Testis (tissue), 2 donors: ENCODE results near the gene NFIX.

Experiments used
- POLR2A ChIP-seq: fragments of 450-650 bp; IDR thresholded peaks from one replicate; pipeline ENCODE4 v1.6.1; 2017; ENCODE audit warnings: antibody characterized with exemption, mild to moderate bottlenecking, moderate library complexity
- TF ChIP-seq, protein P1 (sequence below), 3 experiments: fragments of 450-650 bp in 2 of 3; fragments of 200-600 bp in 1 of 3; sonication (generic) in 1 of 3; IDR thresholded peaks; one replicate each; pipeline ENCODE4 v1.5.1; 2016 to 2019; ENCODE audit warnings: antibody characterized with exemption in 3 of 3, mild to moderate bottlenecking in 2 of 3, moderate library complexity in 1 of 3

DNA sequence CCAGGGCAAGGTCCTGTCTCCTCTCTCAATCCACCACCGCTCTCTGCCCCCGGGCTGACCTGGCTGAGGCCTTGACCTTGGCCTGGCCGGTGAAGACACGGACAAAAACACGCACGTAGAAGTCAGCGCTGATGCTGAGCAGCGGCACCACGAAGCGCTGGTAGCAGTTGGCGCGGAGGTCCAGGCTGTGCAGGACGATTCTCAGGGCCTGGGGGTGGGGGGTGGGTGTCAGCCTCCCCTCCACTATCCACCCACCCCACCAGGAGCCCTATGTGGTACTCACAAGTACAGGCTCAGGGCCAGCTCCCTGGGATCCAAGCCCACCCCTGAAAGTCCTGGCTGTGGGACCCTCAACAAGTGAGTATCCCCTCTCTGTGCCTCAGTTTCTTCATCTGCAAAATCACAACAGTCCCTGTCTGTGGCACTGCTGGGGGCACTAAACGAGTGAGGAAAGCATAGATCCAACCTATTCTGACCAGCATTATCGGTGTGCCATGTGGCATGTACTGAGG, 114.9 kb downstream of the NFIX start:
- TF ChIP-seq, protein P1, sequence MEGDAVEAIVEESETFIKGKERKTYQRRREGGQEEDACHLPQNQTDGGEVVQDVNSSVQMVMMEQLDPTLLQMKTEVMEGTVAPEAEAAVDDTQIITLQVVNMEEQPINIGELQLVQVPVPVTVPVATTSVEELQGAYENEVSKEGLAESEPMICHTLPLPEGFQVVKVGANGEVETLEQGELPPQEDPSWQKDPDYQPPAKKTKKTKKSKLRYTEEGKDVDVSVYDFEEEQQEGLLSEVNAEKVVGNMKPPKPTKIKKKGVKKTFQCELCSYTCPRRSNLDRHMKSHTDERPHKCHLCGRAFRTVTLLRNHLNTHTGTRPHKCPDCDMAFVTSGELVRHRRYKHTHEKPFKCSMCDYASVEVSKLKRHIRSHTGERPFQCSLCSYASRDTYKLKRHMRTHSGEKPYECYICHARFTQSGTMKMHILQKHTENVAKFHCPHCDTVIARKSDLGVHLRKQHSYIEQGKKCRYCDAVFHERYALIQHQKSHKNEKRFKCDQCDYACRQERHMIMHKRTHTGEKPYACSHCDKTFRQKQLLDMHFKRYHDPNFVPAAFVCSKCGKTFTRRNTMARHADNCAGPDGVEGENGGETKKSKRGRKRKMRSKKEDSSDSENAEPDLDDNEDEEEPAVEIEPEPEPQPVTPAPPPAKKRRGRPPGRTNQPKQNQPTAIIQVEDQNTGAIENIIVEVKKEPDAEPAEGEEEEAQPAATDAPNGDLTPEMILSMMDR (IDR thresholded peaks at IDR 0.05) = no peak
- no peak for TF ChIP-seq POLR2A
